Smooth muscle cell (in vitro differentiated cells): ENCODE results near the gene ETV7. TPM values are rescaled to one million over a fixed set of nuclear protein-coding genes. Genes with fewer than 3 reads are reported as not detected.

ENCODE experiments used
- DNase-seq: peaks from one replicate; lab custom pipeline; 2025; ENCODE audit not compliant: unreplicated experiment; lab: John Stamatoyannopoulos, UW
- H2AFZ ChIP-seq: fragments of 200-600 bp; sonication (generic); 2 replicates; pipeline ENCODE4 v1.6.0; 2016; ENCODE audit warnings: antibody characterized with exemption, low read depth, mild to moderate bottlenecking
- H3F3A ChIP-seq: fragments of 200-600 bp; sonication (generic); 2 replicates; pipeline ENCODE4 v1.6.0; 2017; ENCODE audit warnings: antibody characterized with exemption, low read depth
- H3K27ac ChIP-seq: fragments of 200-600 bp; sonication (generic); 2 replicates; pipeline ENCODE4 v1.5.1; 2016; ENCODE audit warnings: low read depth, mild to moderate bottlenecking
- H3K27me3 ChIP-seq: fragments of 200-600 bp; sonication (generic); 2 replicates; pipeline ENCODE4 v1.6.1; 2016; ENCODE audit warnings: low read depth, mild to moderate bottlenecking
- H3K36me3 ChIP-seq: fragments of 200-600 bp; sonication (generic); 2 replicates; pipeline ENCODE4 v1.5.1; 2016; ENCODE audit warnings: low read depth
- H3K4me1 ChIP-seq: fragments of 200-600 bp; sonication (generic); 2 replicates; pipeline ENCODE4 v1.5.1; 2016; ENCODE audit warnings: low read depth
- H3K4me2 ChIP-seq: fragments of 200-600 bp; sonication (generic); 2 replicates; pipeline ENCODE4 v1.6.0; 2016; ENCODE audit warnings: mild to moderate bottlenecking
- H3K4me3 ChIP-seq: fragments of 200-600 bp; sonication (generic); 2 replicates; pipeline ENCODE4 v1.5.1; 2016; ENCODE audit warnings: mild to moderate bottlenecking
- H3K79me2 ChIP-seq: fragments of 200-600 bp; sonication (generic); 2 replicates; pipeline ENCODE4 v1.6.0; 2016; ENCODE audit warnings: low read depth, mild to moderate bottlenecking
- H3K9ac ChIP-seq: fragments of 200-600 bp; sonication (generic); 2 replicates; pipeline ENCODE4 v1.6.0; 2016; ENCODE audit warnings: low read depth
- H3K9me3 ChIP-seq: fragments of 200-600 bp; sonication (generic); replicated peaks from 2 replicates; pipeline ENCODE4 v1.5.1; 2016; ENCODE audit warnings: low read depth
- H4K20me1 ChIP-seq: fragments of 200-600 bp; sonication (generic); 2 replicates; pipeline ENCODE4 v1.6.0; 2016; ENCODE audit warnings: low read depth
- WGBS: methylation state at CpG from one replicate; pipeline ENCODE4 v1.1.7; 2016; ENCODE audit warnings: low lambda C conversion rate; 5-methylcytosine and 5-hydroxymethylcytosine counted together
- polyA plus RNA-seq: library from polyadenylated mRNA; unstranded; fragments of >200 nt; fragmentation: Nextera tagmentation; extraction: Ambion mirVana; gene quantifications from 2 replicates; pipeline ENCODE4 v1.2.1, GENCODE V29; 2016
- total RNA-seq: library from RNA; depleted of rRNA; stranded (reverse); fragments of >200 nt; gene quantifications from 2 replicates; pipeline ENCODE4 v1.2.3, GENCODE V29; 2014
- TF ChIP-seq, protein P1 (sequence below): fragments of 200-600 bp; sonication (generic); IDR thresholded peaks from 2 replicates; pipeline ENCODE4 v1.5.1; 2017; ENCODE audit warnings: borderline replicate concordance, mild to moderate bottlenecking, antibody characterized with exemption; ENCODE audit not compliant: insufficient read depth, poor library complexity, severe bottlenecking

Gene ETV7
- total and polyA plus RNA-seq, 2 experiments from 2014 or later, result 0.83 TPM; not detected in 1

DNA sequence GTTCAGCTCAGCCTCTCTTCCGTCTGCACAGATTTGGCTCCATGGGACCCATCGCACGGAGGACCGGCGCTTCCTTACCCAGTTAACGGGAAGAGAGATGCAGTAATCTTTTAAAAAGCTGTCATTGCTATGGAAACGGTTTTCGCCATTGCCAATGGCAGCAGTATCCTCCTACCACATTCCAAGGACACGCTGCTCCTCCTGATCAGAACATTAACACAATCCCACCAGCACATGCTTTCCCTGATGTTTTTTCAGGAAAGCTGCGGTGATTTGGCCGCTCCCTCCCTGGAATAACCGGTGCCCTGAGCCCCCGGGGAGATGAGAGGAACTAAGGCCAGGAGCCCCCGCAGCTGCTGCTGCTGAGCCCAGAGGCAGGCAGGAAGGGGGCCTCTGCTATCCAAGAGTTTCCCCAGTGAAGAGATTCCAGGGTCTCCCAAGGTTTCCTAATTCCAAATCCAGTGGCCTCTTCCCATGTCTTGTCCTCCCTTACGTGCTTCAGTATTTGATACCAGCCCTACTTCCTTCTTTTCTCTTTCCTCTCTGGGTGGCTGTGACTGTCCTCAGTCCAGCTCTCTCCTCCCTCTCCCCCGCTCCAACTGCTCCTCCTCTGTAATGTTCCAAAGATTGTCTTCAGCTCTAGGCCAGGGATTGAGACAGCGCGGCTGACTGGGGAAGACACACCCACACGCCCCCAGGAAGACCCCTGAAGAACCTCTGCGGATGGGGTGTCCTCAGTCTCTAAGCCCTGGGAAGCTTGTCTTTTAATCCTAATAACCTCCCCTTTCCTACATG, 53.3 kb downstream of the ETV7 start:
- H3K27me3 ChIP-seq, result no peaks in the 10 kb centered on the region
- peaks cover 7% of the 10 kb centered on the region for H3F3A ChIP-seq
- H3K4me1 ChIP-seq, result peaks cover 6% of the 10 kb centered on the region
- TF ChIP-seq, protein P1, sequence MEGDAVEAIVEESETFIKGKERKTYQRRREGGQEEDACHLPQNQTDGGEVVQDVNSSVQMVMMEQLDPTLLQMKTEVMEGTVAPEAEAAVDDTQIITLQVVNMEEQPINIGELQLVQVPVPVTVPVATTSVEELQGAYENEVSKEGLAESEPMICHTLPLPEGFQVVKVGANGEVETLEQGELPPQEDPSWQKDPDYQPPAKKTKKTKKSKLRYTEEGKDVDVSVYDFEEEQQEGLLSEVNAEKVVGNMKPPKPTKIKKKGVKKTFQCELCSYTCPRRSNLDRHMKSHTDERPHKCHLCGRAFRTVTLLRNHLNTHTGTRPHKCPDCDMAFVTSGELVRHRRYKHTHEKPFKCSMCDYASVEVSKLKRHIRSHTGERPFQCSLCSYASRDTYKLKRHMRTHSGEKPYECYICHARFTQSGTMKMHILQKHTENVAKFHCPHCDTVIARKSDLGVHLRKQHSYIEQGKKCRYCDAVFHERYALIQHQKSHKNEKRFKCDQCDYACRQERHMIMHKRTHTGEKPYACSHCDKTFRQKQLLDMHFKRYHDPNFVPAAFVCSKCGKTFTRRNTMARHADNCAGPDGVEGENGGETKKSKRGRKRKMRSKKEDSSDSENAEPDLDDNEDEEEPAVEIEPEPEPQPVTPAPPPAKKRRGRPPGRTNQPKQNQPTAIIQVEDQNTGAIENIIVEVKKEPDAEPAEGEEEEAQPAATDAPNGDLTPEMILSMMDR, result no peak
- H3K9me3 ChIP-seq, result no peaks in the 10 kb centered on the region
- no peak overlapping the region for H3K27ac ChIP-seq
- no peak for DNase-seq
- peak overlapping the region; percentile 30 for H3K4me3 ChIP-seq
- H3K36me3 ChIP-seq, result no peaks in the 10 kb centered on the region
- H3K79me2 ChIP-seq, result no peaks in the 10 kb centered on the region
- H4K20me1 ChIP-seq, result no peaks in the 10 kb centered on the region
- H3K9ac ChIP-seq, result no peak overlapping the region
- WGBS, result 40% methylated on average over 20 of the region's 20 CpGs
- H3K4me2 ChIP-seq, result peak overlapping the region; percentile 20
- H2AFZ ChIP-seq, result no peak overlapping the region

DNA sequence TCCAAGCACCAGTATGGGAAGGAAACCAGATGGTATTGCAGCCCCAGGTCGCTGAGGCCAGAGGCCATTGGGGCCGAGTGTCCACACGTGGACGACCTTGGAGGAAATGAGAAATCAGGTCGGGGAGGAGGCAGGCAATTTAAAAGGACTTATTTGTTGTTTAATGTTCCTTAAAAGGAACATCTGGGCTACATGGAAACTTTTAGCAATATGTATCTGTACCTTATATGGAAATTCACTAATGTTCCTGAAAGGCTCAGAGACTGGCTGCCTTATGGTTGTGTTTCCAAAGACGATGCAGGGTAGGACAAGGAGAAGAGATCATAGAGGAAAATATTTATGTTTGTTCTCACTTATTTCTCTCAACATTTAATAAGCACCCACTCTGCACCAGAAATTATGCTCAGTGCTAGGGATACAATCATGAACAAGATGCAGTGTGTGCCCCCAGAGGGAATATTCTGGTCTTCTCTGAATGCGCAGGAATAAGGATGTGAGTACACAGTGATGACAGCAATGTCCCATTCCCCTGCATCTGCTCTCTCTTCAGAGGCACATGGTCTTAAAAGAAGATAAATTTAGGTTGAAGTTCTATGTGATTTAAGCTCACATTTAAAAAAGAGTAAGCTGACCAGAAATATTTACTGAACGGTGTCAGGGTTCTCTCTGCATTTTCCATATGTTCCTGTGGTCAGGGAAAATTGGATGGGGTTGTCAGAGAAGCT, 54.1 kb downstream of the ETV7 start:
- TF ChIP-seq, protein P1, result no peak
- no peak overlapping the region for H3K4me3 ChIP-seq
- H3K27ac ChIP-seq, result no peak overlapping the region
- H3K4me2 ChIP-seq, result peak overlapping the region; percentile 20
- no peaks in the 10 kb centered on the region for H4K20me1 ChIP-seq
- H3K27me3 ChIP-seq, result no peaks in the 10 kb centered on the region
- H3K36me3 ChIP-seq, result no peaks in the 10 kb centered on the region
- H3K9ac ChIP-seq, result no peak overlapping the region
- 69% methylated on average over 8 of the region's 8 CpGs for WGBS
- H3K4me1 ChIP-seq, result peaks cover 6% of the 10 kb centered on the region
- no peak overlapping the region for H2AFZ ChIP-seq
- H3K9me3 ChIP-seq, result no peaks in the 10 kb centered on the region
- H3K79me2 ChIP-seq, result no peaks in the 10 kb centered on the region
- H3F3A ChIP-seq, result peaks cover 7% of the 10 kb centered on the region
- no peak for DNase-seq

DNA sequence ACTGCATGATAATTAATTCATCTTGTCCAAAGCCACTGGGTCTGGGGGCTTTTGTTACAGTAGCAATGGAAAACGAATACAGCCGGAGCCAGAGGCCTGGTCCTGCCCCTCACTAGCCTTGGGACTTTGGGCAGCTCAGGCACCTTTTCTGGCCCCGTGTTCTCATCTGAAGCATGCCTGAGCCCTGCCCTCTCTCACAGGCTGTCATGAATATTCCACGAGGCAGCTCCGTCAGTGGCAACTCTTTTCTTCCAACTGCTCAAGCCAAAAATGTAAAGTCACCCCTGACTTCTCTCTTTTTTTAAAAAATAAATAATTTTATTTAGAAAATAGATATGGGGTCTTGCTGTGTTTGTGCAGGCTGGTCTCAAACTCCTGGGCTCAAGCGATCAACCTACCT, 56.1 kb downstream of the ETV7 start:
- Histone ChIP-seq H3K79me2 (no peaks in the 10 kb centered on the region), H3K27me3 (no peaks in the 10 kb centered on the region), H3K9ac (no peak overlapping the region), H3K36me3 (no peaks in the 10 kb centered on the region), H3K4me3 (no peak overlapping the region), H2AFZ (no peak overlapping the region), H3K4me2 (no peak overlapping the region), H3K27ac (no peak overlapping the region), H3K4me1 (peaks cover 6% of the 10 kb centered on the region), H3K9me3 (no peaks in the 10 kb centered on the region), H3F3A (peaks cover 11% of the 10 kb centered on the region), H4K20me1 (no peaks in the 10 kb centered on the region)
- TF ChIP-seq, protein P1, result no peak
- no peak for DNase-seq
- WGBS, result 93% methylated on average over 6 of the region's 6 CpGs
